Activated B cell treated with CpG ODN at 0.5 μM for 24 hours (primary cell): ENCODE results near the gene USP6. TPM values are rescaled to one million over a fixed set of nuclear protein-coding genes. Genes with fewer than 3 reads are reported as not detected.
"Not testable (repeated sequence)": the region's sequence is repeated elsewhere in the genome, so short reads cannot be mapped to it uniquely, and the experiment has no call there.

Experiments used
- ATAC-seq: fragments of 200-7000 bp; cut with Tn5 transposase; one replicate; pipeline ENCODE4 v1.10.0; 2021; ENCODE audit warnings: low read depth, mild to moderate bottlenecking, moderate library complexity
- CTCF ChIA-PET: fragments of 350-600 bp; sonication (Branson Sonifier 250); formaldehyde crosslinking; loops from one replicate; lab custom pipeline; 2021; ENCODE audit warnings: antibody characterized with exemption; lab: Charles Lee
- POLR2A ChIA-PET: fragments of 350-600 bp; sonication (Branson Sonifier 250); formaldehyde crosslinking; loops from one replicate; lab custom pipeline; 2021; ENCODE audit warnings: antibody characterized with exemption; lab: Charles Lee
- DNase-seq: peaks from one replicate; pipeline ENCODE4 v3.0.0; 2022
- H3K27ac Mint-ChIP-seq: one replicate; pipeline ENCODE4 v1.8.0; 2020; ENCODE audit warnings: mixed read lengths
- H3K27me3 Mint-ChIP-seq: one replicate; pipeline ENCODE4 v1.8.0; 2021; ENCODE audit warnings: mixed read lengths
- H3K36me3 Mint-ChIP-seq: one replicate; pipeline ENCODE4 v1.8.0; 2021; ENCODE audit warnings: low read depth, mixed read lengths
- H3K4me1 Mint-ChIP-seq: one replicate; pipeline ENCODE4 v1.8.0; 2021; ENCODE audit warnings: mixed read lengths
- H3K4me3 Mint-ChIP-seq: one replicate; pipeline ENCODE4 v1.8.0; 2020; ENCODE audit warnings: mild to moderate bottlenecking, mixed read lengths
- H3K9me3 Mint-ChIP-seq: one replicate; pipeline ENCODE4 v1.8.0; 2020; ENCODE audit warnings: mixed read lengths
- CTCF ChIP-seq: fragments of 200-600 bp; IDR thresholded peaks from one replicate; pipeline ENCODE4 v1.8.0; 2022; ENCODE audit warnings: antibody characterized with exemption, mild to moderate bottlenecking
- intact Hi-C: fragments of 100-400 bp; cut with micrococcal nuclease; formaldehyde crosslinking; loops from one replicate; pipeline ENCODE4 v1.15.1; 2024
- total RNA-seq: library from RNA; stranded (reverse); gene quantifications from 2 replicates; pipeline ENCODE4 v1.2.3, GENCODE V29; 2022

The USP6 gene
- total RNA-seq, 1 donor from 2014 or later: 0.33 TPM

DNA sequence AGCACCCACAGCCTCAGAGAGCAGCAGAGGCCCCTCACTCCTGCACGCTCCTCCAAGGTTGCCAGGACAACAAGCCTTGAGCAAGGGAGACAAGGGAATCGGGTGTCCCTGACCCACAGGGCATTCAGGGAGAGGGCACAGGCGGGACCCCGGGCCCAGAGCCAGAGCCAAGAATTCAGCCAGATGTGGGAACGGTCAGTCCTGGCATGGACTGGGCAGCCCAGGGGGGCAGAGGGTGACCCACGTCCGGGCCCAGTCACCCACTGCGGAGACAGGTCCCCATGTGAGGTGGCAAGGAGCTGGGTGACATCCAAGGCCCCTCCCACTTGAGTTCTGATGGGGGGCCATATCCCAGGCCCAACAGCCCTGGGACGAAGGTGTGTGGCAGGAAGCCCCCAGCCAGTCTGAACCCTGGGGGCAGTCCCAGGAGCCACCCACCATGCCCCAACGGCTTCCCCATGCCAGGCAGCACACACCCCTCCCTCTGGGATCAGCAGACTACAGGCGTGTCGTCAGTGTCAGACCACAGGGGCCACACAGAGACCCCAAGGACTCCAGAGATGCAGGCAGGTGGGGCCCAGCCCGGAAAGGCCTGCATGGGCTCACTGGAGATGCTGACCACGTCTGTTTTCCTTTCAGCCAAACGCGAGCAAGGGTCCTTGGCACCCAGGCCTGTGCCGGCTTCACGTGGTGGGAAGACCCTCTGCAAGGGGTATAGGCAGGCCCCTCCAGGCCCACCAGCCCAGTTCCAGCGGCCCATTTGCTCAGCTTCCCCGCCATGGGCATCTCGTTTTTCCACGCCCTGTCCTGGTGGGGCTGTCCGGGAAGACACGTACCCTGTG, 23.0 kb downstream of the USP6 start:
- no peaks in the 10 kb centered on the region for H3K9me3 Mint-ChIP-seq
- peaks cover 3% of the 10 kb centered on the region for H3K27me3 Mint-ChIP-seq
- no peaks in the 10 kb centered on the region for H3K36me3 Mint-ChIP-seq
- ChIA-PET POLR2A (no interaction called here), CTCF (no interaction called here)
- intact Hi-C loops: no loop called here
- no peaks in the 10 kb centered on the region for H3K4me1 Mint-ChIP-seq
- ATAC-seq (no peak), DNase-seq (no peak)
- no peak overlapping the region for H3K4me3 Mint-ChIP-seq
- H3K27ac Mint-ChIP-seq: no peak overlapping the region
- no peak for TF ChIP-seq CTCF

DNA sequence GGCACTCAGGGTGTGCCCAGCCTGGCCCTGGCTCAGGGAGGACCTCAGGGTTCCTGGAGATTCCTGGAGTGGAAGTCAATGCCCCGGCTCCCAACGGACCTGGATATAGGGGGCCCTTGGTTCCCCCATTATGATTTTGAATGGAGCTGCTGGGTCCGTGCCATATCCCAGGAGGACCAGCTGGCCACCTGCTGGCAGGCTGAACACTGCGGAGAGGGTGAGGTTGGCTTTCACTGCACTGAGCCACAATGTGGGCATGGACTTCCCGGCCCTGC, 23.6 kb downstream of the USP6 start:
- TF ChIP-seq CTCF: no peak
- H3K4me1 Mint-ChIP-seq: no peaks in the 10 kb centered on the region
- peaks cover 3% of the 10 kb centered on the region for H3K27me3 Mint-ChIP-seq
- ATAC-seq (no peak), DNase-seq (no peak)
- no peaks in the 10 kb centered on the region for H3K9me3 Mint-ChIP-seq
- intact Hi-C loops: no loop called here
- H3K4me3 Mint-ChIP-seq: no peak overlapping the region
- no peak overlapping the region for H3K27ac Mint-ChIP-seq
- POLR2A ChIA-PET: no interaction called here
- CTCF ChIA-PET: no interaction called here
- H3K36me3 Mint-ChIP-seq: no peaks in the 10 kb centered on the region

GRCh38 chr17:5142877-5143276, 27.0 kb downstream of the USP6 start:
- H3K27ac Mint-ChIP-seq, intact Hi-C loops, DNase-seq, CTCF ChIA-PET, H3K36me3 Mint-ChIP-seq, ATAC-seq, POLR2A ChIA-PET, H3K27me3 Mint-ChIP-seq, H3K9me3 Mint-ChIP-seq, H3K4me3 Mint-ChIP-seq, H3K4me1 Mint-ChIP-seq: not testable (repeated sequence)

GRCh38 chr17:5146122-5146521, 30.3 kb downstream of the USP6 start:
- not testable (repeated sequence) for H3K9me3 Mint-ChIP-seq

DNA sequence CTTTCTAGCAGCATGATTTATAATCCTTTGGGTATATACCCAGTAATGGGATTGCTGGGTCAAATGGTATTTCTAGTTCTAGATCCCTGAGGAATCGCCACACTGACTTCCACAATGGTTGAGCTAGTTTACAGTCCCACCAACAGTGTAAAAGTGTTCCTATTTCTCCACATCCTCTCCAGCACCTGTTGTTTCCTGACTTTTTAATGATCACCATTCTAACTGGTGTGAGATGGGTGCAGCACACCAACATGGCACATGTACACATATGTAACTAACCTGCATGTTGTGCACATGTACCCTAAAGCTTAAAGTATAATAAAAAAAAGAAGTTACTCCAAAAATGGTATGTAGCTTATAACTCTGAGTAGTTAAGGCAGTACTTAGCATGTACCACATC, 44.9 kb downstream of the USP6 start:
- DNase-seq, POLR2A ChIA-PET, H3K4me3 Mint-ChIP-seq, CTCF ChIA-PET, intact Hi-C loops, H3K36me3 Mint-ChIP-seq, H3K27me3 Mint-ChIP-seq, ATAC-seq, H3K27ac Mint-ChIP-seq, H3K9me3 Mint-ChIP-seq: not testable (repeated sequence)
- H3K4me1 Mint-ChIP-seq: peaks cover 19% of the 10 kb centered on the region

More at GRCh38 chr17:5146122-5146521, 30.3 kb downstream of the USP6 start:
- H3K27ac Mint-ChIP-seq, CTCF ChIA-PET, DNase-seq, H3K36me3 Mint-ChIP-seq, H3K4me3 Mint-ChIP-seq, ATAC-seq, H3K4me1 Mint-ChIP-seq, intact Hi-C loops, H3K27me3 Mint-ChIP-seq, POLR2A ChIA-PET: not testable (repeated sequence)

- H3K4me3 Mint-ChIP-seq, H3K27ac Mint-ChIP-seq, H3K36me3 Mint-ChIP-seq, H3K9me3 Mint-ChIP-seq, intact Hi-C loops, CTCF ChIA-PET, ATAC-seq, H3K27me3 Mint-ChIP-seq, DNase-seq: not testable (repeated sequence)
- peaks cover 30% of the 10 kb centered on the region for H3K4me1 Mint-ChIP-seq
- POLR2A ChIA-PET: interaction anchor here (1.0 kb wide), 1 partner anchor 83 kb away, joined by 3 read pairs; no protein-coding TSS in a partner anchor
These were observed 46.0 kb downstream of the USP6 start for GRCh38 chr17:5161793-5162192.

- Mint-ChIP-seq H3K36me3 (no peaks in the 10 kb centered on the region), H3K4me3 (no peak overlapping the region), H3K4me1 (peaks cover 34% of the 10 kb centered on the region), H3K9me3 (no peaks in the 10 kb centered on the region), H3K27me3 (no peaks in the 10 kb centered on the region), H3K27ac (no peak overlapping the region)
- no peak for TF ChIP-seq CTCF
- ATAC-seq: no peak
- no peak for DNase-seq
- ChIA-PET POLR2A (no interaction called here), CTCF (no interaction called here)
- intact Hi-C loops: no loop called here
These were observed 48.6 kb downstream of the USP6 start for GRCh38 chr17:5164436-5164835.

GRCh38 chr17:5165791-5166564, 50.1 kb downstream of the USP6 start:
- peak overlapping the region; percentile 19 for H3K4me3 Mint-ChIP-seq
- POLR2A ChIA-PET, H3K27me3 Mint-ChIP-seq, H3K9me3 Mint-ChIP-seq, intact Hi-C loops, H3K27ac Mint-ChIP-seq, H3K36me3 Mint-ChIP-seq, DNase-seq: not testable (repeated sequence)
- CTCF ChIA-PET: interaction anchor here (1.2 kb wide), 1 partner anchor 25 kb away, joined by 4 read pairs; no protein-coding TSS in a partner anchor
- peaks cover 36% of the 10 kb centered on the region for H3K4me1 Mint-ChIP-seq
- peak; percentile 37 for ATAC-seq

DNA sequence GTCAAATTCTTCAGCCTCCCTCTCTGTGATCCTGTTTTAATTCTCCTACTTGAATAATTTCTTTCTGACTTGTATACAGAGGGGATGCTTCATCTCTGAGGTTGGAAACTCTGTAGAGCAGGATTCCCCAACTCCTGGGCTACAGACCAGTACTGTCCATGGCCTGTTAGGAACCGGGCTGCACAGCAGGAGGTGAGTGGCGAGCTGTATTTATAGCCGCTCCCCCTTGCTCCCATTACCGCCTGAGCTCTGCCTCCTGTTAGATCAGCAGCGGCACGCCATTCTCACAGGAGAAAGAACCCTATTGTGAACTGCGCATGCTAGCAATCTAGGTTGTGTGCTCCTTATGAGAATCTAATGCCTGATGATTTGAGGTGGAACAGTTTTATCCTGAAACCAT, 59.2 kb downstream of the USP6 start:
- DNase-seq, H3K9me3 Mint-ChIP-seq, H3K4me3 Mint-ChIP-seq, H3K4me1 Mint-ChIP-seq, ATAC-seq, H3K27me3 Mint-ChIP-seq, H3K27ac Mint-ChIP-seq, POLR2A ChIA-PET, intact Hi-C loops, CTCF ChIA-PET: not testable (repeated sequence)
- peaks cover 38% of the 10 kb centered on the region for H3K36me3 Mint-ChIP-seq
